HepG2 (cell line): ENCODE measurements around the gene OPN3. TPM values are rescaled to one million over a fixed set of nuclear protein-coding genes. Genes with fewer than 3 reads are reported as not detected.

ENCODE experiments used
- ARID4A ChIP-seq: sonication (generic); formaldehyde crosslinking; IDR thresholded peaks from 2 replicates; pipeline ENCODE4 v1.5.0; 2020; ENCODE audit warnings: mild to moderate bottlenecking, missing genetic modification reagents, borderline replicate concordance
- CREM ChIP-seq, 2 experiments: sonication (generic) in 1 of 2; formaldehyde crosslinking in 1 of 2; IDR thresholded peaks; 2 replicates each; pipeline versions ENCODE4 v1.4.0 to v1.6.1; 2016 to 2020; ENCODE audit warnings: antibody characterized with exemption in 1 of 2, mild to moderate bottlenecking in 1 of 2, missing genetic modification reagents in 1 of 2
- HINFP ChIP-seq: sonication (generic); formaldehyde crosslinking; IDR thresholded peaks from 2 replicates; pipeline ENCODE4 v1.4.0; 2020; ENCODE audit warnings: low read depth, mild to moderate bottlenecking, missing genetic modification reagents
- HOXA5 ChIP-seq: sonication (generic); formaldehyde crosslinking; IDR thresholded peaks from 2 replicates; pipeline ENCODE4 v1.4.0; 2020; ENCODE audit warnings: missing genetic modification reagents
- KLF13 ChIP-seq: sonication (generic); formaldehyde crosslinking; IDR thresholded peaks from 2 replicates; pipeline ENCODE4 v1.4.0; 2020; ENCODE audit warnings: mild to moderate bottlenecking, missing genetic modification reagents
- MIXL1 ChIP-seq: IDR thresholded peaks from 2 replicates; pipeline ENCODE4 v1.6.1; 2016
- MTA3 ChIP-seq: sonication (generic); formaldehyde crosslinking; IDR thresholded peaks from 2 replicates; pipeline ENCODE4 v1.4.0; 2020; ENCODE audit warnings: missing genetic modification reagents
- RFX5 ChIP-seq: IDR thresholded peaks from 2 replicates; pipeline ENCODE4 v1.6.1; 2011; ENCODE audit warnings: low read depth, low read length, improper control_type of control experiment
- RORA ChIP-seq: sonication (generic); formaldehyde crosslinking; IDR thresholded peaks from 2 replicates; pipeline ENCODE4 v1.5.0; 2020; ENCODE audit warnings: mild to moderate bottlenecking, missing genetic modification reagents, moderate library complexity
- SOX6 ChIP-seq, 2 experiments: fragments of 450-650 bp in 1 of 2; sonication (generic) in 1 of 2; formaldehyde crosslinking in 1 of 2; IDR thresholded peaks; 2 replicates each; pipeline versions ENCODE4 v1.4.0 to v1.6.1; 2017 to 2020; ENCODE audit warnings: antibody characterized with exemption in 1 of 2, mild to moderate bottlenecking in 1 of 2, missing genetic modification reagents in 1 of 2
- SRSF9 ChIP-seq: fragments of 200-400 bp; formaldehyde crosslinking; IDR thresholded peaks from 2 replicates; pipeline ENCODE4 v1.6.1; 2018; ENCODE audit warnings: borderline replicate concordance, mild to moderate bottlenecking, low read depth, low read length; ENCODE audit not compliant: insufficient read depth, poor library complexity, severe bottlenecking
- ZNF280B ChIP-seq: sonication (generic); formaldehyde crosslinking; IDR thresholded peaks from 2 replicates; pipeline ENCODE4 v1.5.0; 2020; ENCODE audit warnings: missing genetic modification reagents, mild to moderate bottlenecking, borderline replicate concordance
- ZNF629 ChIP-seq: sonication (generic); formaldehyde crosslinking; conservative IDR thresholded peaks from 2 replicates; pipeline ENCODE4 v1.5.0; 2020; ENCODE audit warnings: missing genetic modification reagents
- ZNF737 ChIP-seq: sonication (generic); formaldehyde crosslinking; IDR thresholded peaks from 2 replicates; pipeline ENCODE4 v1.5.0; 2020; ENCODE audit warnings: missing genetic modification reagents, mild to moderate bottlenecking, borderline replicate concordance
- ZNF839 ChIP-seq: sonication (generic); formaldehyde crosslinking; IDR thresholded peaks from 2 replicates; pipeline ENCODE4 v1.4.0; 2020; ENCODE audit warnings: missing genetic modification reagents, mild to moderate bottlenecking, borderline replicate concordance
- ZSCAN9 ChIP-seq: IDR thresholded peaks from 2 replicates; pipeline ENCODE4 v1.6.1; 2016; ENCODE audit warnings: borderline replicate concordance
- polyA plus RNA-seq, 8 experiments: library from polyadenylated mRNA; depleted of rRNA in 3 of 8; stranded (reverse) in 7 of 8; unstranded in 1 of 8; fragments of >200 nt; fragmentation: Illumina TruSeq in 4 of 8; extraction: Trizol in 4 of 8; gene quantifications; 2 replicates each; pipeline versions ENCODE4 v1.2.1 to v1.2.3, GENCODE V29; 2011 to 2016; ENCODE audit warnings: low read depth in 4 of 8, missing spikeins in 1 of 8, mixed read lengths in 1 of 8; ENCODE audit not compliant: insufficient read depth in 1 of 8
- total RNA-seq, 5 experiments: library from RNA; depleted of rRNA; stranded (reverse); fragments of >200 nt; fragmentation: Illumina TruSeq; extraction: Trizol; gene quantifications; 2 replicates each; pipeline ENCODE4 v1.2.3, GENCODE V29; 2016; ENCODE audit warnings: low read depth in 1 of 5
- TF ChIP-seq, protein P1 (sequence below): sonication (generic); formaldehyde crosslinking; IDR thresholded peaks from 2 replicates; pipeline ENCODE4 v1.4.0; 2020; ENCODE audit warnings: missing genetic modification reagents

OPN3 gene
- total and polyA plus RNA-seq, 2 of the 13 experiments (the other 11 are each of a cell fraction or from before 2014, with no cell fraction given) = 17.4 to 23.0 TPM

GRCh38 chr1:241615043-241615974 is 24.9 kb downstream of the OPN3 start (continued):
- TF ChIP-seq ZNF737 (CRISPR knock-in tag) = no peak
- no peak for TF ChIP-seq SRSF9
- TF ChIP-seq ZNF839 (CRISPR knock-in tag) = no peak
- TF ChIP-seq RFX5 = no peak
- TF ChIP-seq MIXL1 (CRISPR knock-in tag) = no peak
- no peak for TF ChIP-seq MTA3 (CRISPR knock-in tag)
- no peak for TF ChIP-seq ARID4A (CRISPR knock-in tag)
- TF ChIP-seq CREM (IDR thresholded peaks at IDR 0.05) = no peak
- TF ChIP-seq CREM (CRISPR knock-in tag; IDR thresholded peaks at IDR 0.05) = no peak
- no peak for TF ChIP-seq HOXA5 (CRISPR knock-in tag)
- TF ChIP-seq, protein P1, sequence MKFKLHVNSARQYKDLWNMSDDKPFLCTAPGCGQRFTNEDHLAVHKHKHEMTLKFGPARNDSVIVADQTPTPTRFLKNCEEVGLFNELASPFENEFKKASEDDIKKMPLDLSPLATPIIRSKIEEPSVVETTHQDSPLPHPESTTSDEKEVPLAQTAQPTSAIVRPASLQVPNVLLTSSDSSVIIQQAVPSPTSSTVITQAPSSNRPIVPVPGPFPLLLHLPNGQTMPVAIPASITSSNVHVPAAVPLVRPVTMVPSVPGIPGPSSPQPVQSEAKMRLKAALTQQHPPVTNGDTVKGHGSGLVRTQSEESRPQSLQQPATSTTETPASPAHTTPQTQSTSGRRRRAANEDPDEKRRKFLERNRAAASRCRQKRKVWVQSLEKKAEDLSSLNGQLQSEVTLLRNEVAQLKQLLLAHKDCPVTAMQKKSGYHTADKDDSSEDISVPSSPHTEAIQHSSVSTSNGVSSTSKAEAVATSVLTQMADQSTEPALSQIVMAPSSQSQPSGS = no peak
- no peak for TF ChIP-seq ZSCAN9 (CRISPR knock-in tag)
- TF ChIP-seq KLF13 (CRISPR knock-in tag) = no peak
- TF ChIP-seq ZNF629 (CRISPR knock-in tag) = no peak
- no peak for TF ChIP-seq HINFP (CRISPR knock-in tag)
- no peak for TF ChIP-seq SOX6 (IDR thresholded peaks at IDR 0.05)
- TF ChIP-seq SOX6 (CRISPR knock-in tag; IDR thresholded peaks at IDR 0.05) = peak; percentile 75
- no peak for TF ChIP-seq RORA (CRISPR knock-in tag)
- no peak for TF ChIP-seq ZNF280B (CRISPR knock-in tag)
